HepG2 (cell line): ENCODE results near the gene PSAPL1.

Source experiments
- CTCF ChIP-seq: sonication (generic); formaldehyde crosslinking; IDR thresholded peaks from 2 replicates; pipeline ENCODE4 v1.5.0; 2020; ENCODE audit warnings: mild to moderate bottlenecking, missing genetic modification reagents, moderate library complexity
- EZH2 ChIP-seq: conservative IDR thresholded peaks from 2 replicates; pipeline ENCODE4 v1.6.1; 2012; ENCODE audit warnings: mild to moderate bottlenecking, low read depth, low read length, moderate library complexity
- MAX ChIP-seq: IDR thresholded peaks from 2 replicates; pipeline ENCODE4 v1.6.1; 2012; ENCODE audit warnings: inconsistent platforms
- MIXL1 ChIP-seq: IDR thresholded peaks from 2 replicates; pipeline ENCODE4 v1.6.1; 2016
- NFE2L2 ChIP-seq: fragments of 150-350 bp; IDR thresholded peaks from 2 replicates; pipeline ENCODE4 v1.6.1; 2014; ENCODE audit warnings: low read length
- STAT5B ChIP-seq: sonication (generic); formaldehyde crosslinking; IDR thresholded peaks from 2 replicates; pipeline ENCODE4 v1.4.0; 2020; ENCODE audit warnings: missing genetic modification reagents
- ZBTB33 ChIP-seq: sonication (generic); formaldehyde crosslinking; IDR thresholded peaks from 2 replicates; pipeline ENCODE4 v1.4.0; 2020; ENCODE audit warnings: missing genetic modification reagents
- ZBTB44 ChIP-seq: sonication (generic); formaldehyde crosslinking; IDR thresholded peaks from 2 replicates; pipeline ENCODE4 v1.4.0; 2020; ENCODE audit warnings: missing genetic modification reagents
- ZNF33A ChIP-seq: sonication (generic); formaldehyde crosslinking; IDR thresholded peaks from 2 replicates; pipeline ENCODE4 v1.5.1; 2020; ENCODE audit warnings: missing genetic modification reagents, mild to moderate bottlenecking, moderate library complexity, borderline replicate concordance

- TF ChIP-seq ZNF33A (CRISPR knock-in tag) (no peak), ZBTB33 (no peak), MAX (no peak), NFE2L2 (no peak), MIXL1 (CRISPR knock-in tag) (no peak), CTCF (no peak), ZBTB44 (CRISPR knock-in tag) (no peak), EZH2 (no peak), STAT5B (no peak)
Measured at GRCh38 chr4:7429601-7430078, 5.1 kb downstream of the PSAPL1 start.
